Activated CD8-positive, alpha-beta T cell treated with anti-CD3 and anti-CD28 coated beads for 36 hours (primary cell): ENCODE measurements around the gene NFASC. TPM values are rescaled to one million over a fixed set of nuclear protein-coding genes. Genes with fewer than 3 reads are reported as not detected.

ENCODE experiments used
- ATAC-seq: fragments of 200-7000 bp; cut with Tn5 transposase; one replicate; pipeline ENCODE4 v1.10.0; 2021; ENCODE audit warnings: mild to moderate bottlenecking, moderate library complexity
- CTCF ChIA-PET: fragments of 350-600 bp; sonication (Branson Sonifier 250); formaldehyde crosslinking; loops from one replicate; lab custom pipeline; 2021; ENCODE audit warnings: antibody characterized with exemption; lab: Charles Lee
- POLR2A ChIA-PET: fragments of 350-600 bp; sonication (Branson Sonifier 250); formaldehyde crosslinking; loops from one replicate; lab custom pipeline; 2021; ENCODE audit warnings: antibody characterized with exemption; lab: Charles Lee
- DNase-seq: peaks from one replicate; pipeline ENCODE4 v3.0.0-alpha.2; 2020
- H3K27ac Mint-ChIP-seq: one replicate; pipeline ENCODE4 v1.8.0; 2021; ENCODE audit warnings: mild to moderate bottlenecking, mixed read lengths
- H3K27me3 Mint-ChIP-seq: one replicate; pipeline ENCODE4 v1.8.0; 2021; ENCODE audit warnings: mixed read lengths
- H3K36me3 Mint-ChIP-seq: one replicate; pipeline ENCODE4 v1.8.0; 2021; ENCODE audit warnings: low read depth, mixed read lengths
- H3K4me1 Mint-ChIP-seq: one replicate; pipeline ENCODE4 v1.8.0; 2021; ENCODE audit warnings: low read depth, mixed read lengths
- H3K4me3 Mint-ChIP-seq: one replicate; pipeline ENCODE4 v1.8.0; 2021; ENCODE audit warnings: mild to moderate bottlenecking, moderate library complexity, mixed read lengths
- H3K9me3 Mint-ChIP-seq: one replicate; pipeline ENCODE4 v1.8.0; 2021; ENCODE audit warnings: mixed read lengths
- intact Hi-C: fragments of 100-400 bp; cut with micrococcal nuclease; formaldehyde crosslinking; loops from one replicate; pipeline ENCODE4 v1.10.0; 2022
- total RNA-seq, 2 experiments: library from RNA; stranded (reverse); gene quantifications; one replicate each; pipeline ENCODE4 v1.2.3, GENCODE V29; 2021
- TF ChIP-seq, protein P1 (sequence below): fragments of 200-600 bp; IDR thresholded peaks from one replicate; pipeline ENCODE4 v1.8.0; 2022; ENCODE audit warnings: antibody characterized with exemption, mild to moderate bottlenecking

Gene NFASC
- total RNA-seq, 2 experiments from 2014 or later, result not detected

DNA sequence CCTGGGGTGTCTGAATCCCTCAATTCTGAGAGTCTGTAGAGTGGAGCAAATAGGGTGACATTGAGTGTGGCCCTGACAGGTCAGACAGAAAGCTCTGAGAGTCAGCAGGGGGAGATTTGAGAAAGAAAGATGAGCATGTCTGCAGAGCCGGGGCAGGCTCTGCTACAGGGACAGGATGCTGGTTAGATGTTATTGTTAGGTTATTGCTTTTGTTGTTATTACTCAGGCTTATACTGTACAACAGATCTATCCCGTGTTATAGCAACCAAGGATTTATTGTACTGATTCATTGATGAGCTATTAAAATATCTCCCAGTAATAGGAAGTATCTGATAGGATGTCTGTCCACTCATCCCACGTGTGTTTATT lies 59.5 kb downstream of the NFASC start:
- DNase-seq, result no peak
- Mint-ChIP-seq H3K27me3 (peaks cover 2% of the 10 kb centered on the region), H3K4me3 (no peak overlapping the region), H3K27ac (no peak overlapping the region), H3K9me3 (no peaks in the 10 kb centered on the region), H3K36me3 (no peaks in the 10 kb centered on the region), H3K4me1 (no peaks in the 10 kb centered on the region)
- intact Hi-C loops, result no loop called here
- no peak for ATAC-seq
- ChIA-PET POLR2A (no interaction called here), CTCF (no interaction called here)
- TF ChIP-seq, protein P1, sequence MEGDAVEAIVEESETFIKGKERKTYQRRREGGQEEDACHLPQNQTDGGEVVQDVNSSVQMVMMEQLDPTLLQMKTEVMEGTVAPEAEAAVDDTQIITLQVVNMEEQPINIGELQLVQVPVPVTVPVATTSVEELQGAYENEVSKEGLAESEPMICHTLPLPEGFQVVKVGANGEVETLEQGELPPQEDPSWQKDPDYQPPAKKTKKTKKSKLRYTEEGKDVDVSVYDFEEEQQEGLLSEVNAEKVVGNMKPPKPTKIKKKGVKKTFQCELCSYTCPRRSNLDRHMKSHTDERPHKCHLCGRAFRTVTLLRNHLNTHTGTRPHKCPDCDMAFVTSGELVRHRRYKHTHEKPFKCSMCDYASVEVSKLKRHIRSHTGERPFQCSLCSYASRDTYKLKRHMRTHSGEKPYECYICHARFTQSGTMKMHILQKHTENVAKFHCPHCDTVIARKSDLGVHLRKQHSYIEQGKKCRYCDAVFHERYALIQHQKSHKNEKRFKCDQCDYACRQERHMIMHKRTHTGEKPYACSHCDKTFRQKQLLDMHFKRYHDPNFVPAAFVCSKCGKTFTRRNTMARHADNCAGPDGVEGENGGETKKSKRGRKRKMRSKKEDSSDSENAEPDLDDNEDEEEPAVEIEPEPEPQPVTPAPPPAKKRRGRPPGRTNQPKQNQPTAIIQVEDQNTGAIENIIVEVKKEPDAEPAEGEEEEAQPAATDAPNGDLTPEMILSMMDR, result no peak

DNA sequence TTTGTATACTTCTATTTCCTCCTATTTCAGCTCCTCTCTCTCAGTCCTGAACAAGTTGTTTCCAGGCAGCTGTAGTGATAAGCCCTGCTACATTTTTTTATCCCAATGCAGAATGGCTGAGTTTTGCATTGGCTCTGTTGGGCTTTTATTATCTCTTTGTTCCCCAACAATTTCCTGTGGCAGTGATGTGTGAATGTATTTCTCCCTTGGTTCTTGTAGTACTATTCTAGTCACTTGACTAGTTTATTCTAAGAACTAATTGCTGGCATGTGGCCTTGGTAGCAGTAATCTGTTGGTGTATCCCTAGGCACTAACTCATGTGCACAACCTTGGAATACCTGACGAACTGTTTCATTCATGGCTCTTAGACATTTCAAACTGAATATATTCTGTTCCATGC lies 60.7 kb downstream of the NFASC start:
- POLR2A ChIA-PET, result interaction anchor here (0.8 kb wide), 1 partner anchor 34 kb away, joined by 4 read pairs; no protein-coding TSS in a partner anchor
- DNase-seq (no peak), ATAC-seq (no peak)
- TF ChIP-seq, protein P1, result no peak
- no peak overlapping the region for H3K27ac Mint-ChIP-seq
- H3K9me3 Mint-ChIP-seq, result no peaks in the 10 kb centered on the region
- no peaks in the 10 kb centered on the region for H3K4me1 Mint-ChIP-seq
- CTCF ChIA-PET, result interaction anchor here (0.8 to 1.4 kb wide), 2 partner anchors 10 to 11 kb away, joined by 3 to 6 read pairs; no protein-coding TSS in a partner anchor
- intact Hi-C loops, result no loop called here
- H3K4me3 Mint-ChIP-seq, result no peak overlapping the region
- peaks cover 2% of the 10 kb centered on the region for H3K27me3 Mint-ChIP-seq
- no peaks in the 10 kb centered on the region for H3K36me3 Mint-ChIP-seq

DNA sequence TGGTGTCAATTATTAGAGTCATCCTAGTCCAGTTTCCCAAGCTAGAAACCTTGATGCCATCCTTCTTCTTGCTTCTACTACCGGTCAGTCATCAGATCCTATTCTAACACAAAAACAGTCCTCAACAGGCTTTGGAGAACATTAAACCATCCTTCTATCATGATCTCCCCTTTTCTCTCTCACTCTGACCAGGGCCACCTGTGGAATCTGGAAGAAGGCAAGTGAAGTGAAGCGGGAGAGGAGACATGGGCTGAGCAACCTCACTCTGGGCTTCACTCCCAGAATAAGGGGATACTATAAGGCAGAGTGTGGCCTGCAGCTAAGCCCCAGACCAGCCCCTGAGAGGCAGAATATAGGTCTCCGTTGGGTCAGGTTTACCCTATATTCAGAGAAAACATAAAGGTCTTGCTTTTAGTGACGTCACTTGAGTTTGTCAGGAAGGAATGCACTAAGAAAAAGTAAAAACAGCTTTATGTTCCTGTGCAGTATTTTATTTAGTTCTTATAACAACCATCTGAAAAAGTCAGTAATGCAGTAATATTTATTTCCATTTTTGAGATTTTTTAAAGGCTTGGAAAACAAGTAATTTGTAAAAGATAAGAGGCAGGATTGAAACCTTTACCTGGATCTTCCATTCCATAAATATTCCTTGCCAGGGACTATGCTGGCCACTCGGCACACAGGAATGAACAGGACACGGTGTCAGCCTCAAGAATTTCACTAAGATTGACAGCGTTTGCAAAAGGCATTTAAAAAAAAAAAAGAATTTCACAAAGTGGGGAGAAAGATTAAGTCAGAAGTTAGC lies 61.3 kb downstream of the NFASC start:
- TF ChIP-seq, protein P1, result no peak
- Mint-ChIP-seq H3K27me3 (peaks cover 2% of the 10 kb centered on the region), H3K4me1 (no peaks in the 10 kb centered on the region), H3K4me3 (no peak overlapping the region), H3K27ac (no peak overlapping the region), H3K9me3 (no peaks in the 10 kb centered on the region), H3K36me3 (no peaks in the 10 kb centered on the region)
- ATAC-seq (no peak), DNase-seq (no peak)
- intact Hi-C loops, result no loop called here
- ChIA-PET CTCF (interaction anchor here (0.8 to 1.4 kb wide), 2 partner anchors 9 to 11 kb away, joined by 3 to 6 read pairs; no protein-coding TSS in a partner anchor), POLR2A (no interaction called here)

DNA sequence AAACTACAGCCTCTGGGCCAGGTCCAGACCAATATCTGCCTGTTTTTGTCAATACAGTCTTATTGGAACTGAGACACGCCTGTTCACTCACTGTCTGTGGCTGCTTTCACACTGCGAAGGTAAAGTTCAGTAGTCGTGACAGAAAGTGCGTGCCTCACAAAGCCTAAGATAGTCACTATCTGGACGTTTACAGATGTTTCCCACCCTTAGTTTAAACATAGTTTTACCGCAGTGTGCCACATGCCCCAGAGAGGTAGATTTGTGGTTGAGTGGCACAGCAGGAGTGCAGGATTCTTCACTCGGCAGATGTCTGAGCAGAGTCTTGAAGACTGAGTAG lies 61.9 kb downstream of the NFASC start:
- Mint-ChIP-seq H3K36me3 (no peaks in the 10 kb centered on the region), H3K27ac (no peak overlapping the region), H3K4me3 (no peak overlapping the region), H3K9me3 (no peaks in the 10 kb centered on the region), H3K4me1 (no peaks in the 10 kb centered on the region), H3K27me3 (peaks cover 5% of the 10 kb centered on the region)
- DNase-seq (no peak), ATAC-seq (no peak)
- ChIA-PET CTCF (no interaction called here), POLR2A (no interaction called here)
- TF ChIP-seq, protein P1, result no peak
- intact Hi-C loops, result no loop called here

DNA sequence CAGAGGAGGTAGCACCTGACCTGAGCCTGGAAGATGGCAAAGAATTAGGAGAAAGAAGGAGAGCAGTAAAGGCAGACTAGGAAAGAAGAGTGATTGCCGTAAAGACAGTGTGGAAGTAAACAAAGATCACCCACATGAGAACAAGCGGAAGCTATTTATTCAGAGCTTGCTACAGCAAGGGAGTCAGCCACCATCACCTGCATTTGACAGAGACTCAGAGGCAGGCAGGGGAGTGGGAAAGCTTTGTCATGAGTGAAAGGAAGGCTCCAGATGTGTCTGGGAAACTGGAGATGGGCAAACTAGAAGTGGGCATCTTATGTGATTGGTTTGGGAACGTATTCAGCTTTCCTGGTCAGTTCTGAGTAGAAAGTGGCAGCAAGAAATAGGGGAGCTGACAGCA lies 64.5 kb downstream of the NFASC start:
- no peaks in the 10 kb centered on the region for H3K9me3 Mint-ChIP-seq
- POLR2A ChIA-PET, result no interaction called here
- no peak overlapping the region for H3K4me3 Mint-ChIP-seq
- CTCF ChIA-PET, result no interaction called here
- TF ChIP-seq, protein P1, result no peak
- H3K4me1 Mint-ChIP-seq, result no peaks in the 10 kb centered on the region
- no peak for DNase-seq
- intact Hi-C loops, result no loop called here
- no peak for ATAC-seq
- no peak overlapping the region for H3K27ac Mint-ChIP-seq
- H3K36me3 Mint-ChIP-seq, result no peaks in the 10 kb centered on the region
- H3K27me3 Mint-ChIP-seq, result peaks cover 3% of the 10 kb centered on the region
